SU-DHL-6 (cell line): ENCODE measurements around the gene P3H3.

Source experiments
- H2AFZ ChIP-seq: fragments of 200-600 bp; sonication (generic); 2 replicates; pipeline ENCODE4 v1.6.1; 2014; ENCODE audit warnings: low read depth, mild to moderate bottlenecking, moderate library complexity, mixed read lengths, antibody characterized with exemption, low read length; ENCODE audit not compliant: severe bottlenecking
- H3F3A ChIP-seq: fragments of 200-600 bp; shearing (Covaris generic); 2 replicates; pipeline ENCODE4 v1.6.0; 2016; ENCODE audit warnings: antibody characterized with exemption, mild to moderate bottlenecking; ENCODE audit not compliant: insufficient read depth
- H3K27ac ChIP-seq: fragments of 200-600 bp; sonication (generic); 2 replicates; pipeline ENCODE4 v1.5.1; 2016; ENCODE audit warnings: low read depth, mild to moderate bottlenecking, low read length, moderate library complexity, mixed read lengths
- H3K27me3 ChIP-seq: fragments of 200-600 bp; sonication (generic), shearing (Covaris generic); 2 replicates; pipeline ENCODE4 v1.6.0; 2014; ENCODE audit warnings: mild to moderate bottlenecking, low read length
- H3K36me3 ChIP-seq: fragments of 200-600 bp; sonication (generic); 2 replicates; pipeline ENCODE4 v1.6.1; 2014; ENCODE audit warnings: mild to moderate bottlenecking, low read length, mixed read lengths
- H3K4me2 ChIP-seq: fragments of 300-600, 200-600 bp; shearing (Covaris generic), sonication (generic); 2 replicates; pipeline ENCODE4 v1.6.0; 2014; ENCODE audit warnings: low read length, low read depth, mild to moderate bottlenecking; ENCODE audit not compliant: poor library complexity, severe bottlenecking
- H3K4me3 ChIP-seq: fragments of 200-600 bp; sonication (generic); 2 replicates; pipeline ENCODE4 v1.5.1; 2014; ENCODE audit warnings: antibody characterized with exemption, low read length, mild to moderate bottlenecking, mixed read lengths; ENCODE audit not compliant: insufficient read depth, poor library complexity, severe bottlenecking
- H3K79me2 ChIP-seq: fragments of 200-600 bp; sonication (generic); 2 replicates; pipeline ENCODE4 v1.6.1; 2014; ENCODE audit warnings: mild to moderate bottlenecking, low read length, moderate library complexity; ENCODE audit not compliant: insufficient read depth
- H3K9ac ChIP-seq: fragments of 200-600 bp; sonication (generic); 2 replicates; pipeline ENCODE4 v1.7.0; 2014; ENCODE audit warnings: mild to moderate bottlenecking, low read length
- H3K9me2 ChIP-seq: fragments of 200-600 bp; sonication (generic); replicated peaks from 2 replicates; pipeline ENCODE4 v1.6.1; 2014; ENCODE audit warnings: low read length; ENCODE audit not compliant: insufficient read depth
- H3K9me3 ChIP-seq: fragments of 200-600 bp; sonication (generic); 2 replicates; pipeline ENCODE4 v1.6.1; 2014; ENCODE audit warnings: low read length, mixed read lengths; ENCODE audit not compliant: insufficient read depth
- H4K20me1 ChIP-seq: fragments of 200-600 bp; sonication (generic); 2 replicates; pipeline ENCODE4 v1.6.1; 2014; ENCODE audit warnings: low read depth, mild to moderate bottlenecking, antibody characterized with exemption, low read length, moderate library complexity, mixed read lengths
- EZH2phosphoT487 ChIP-seq: fragments of 200-600 bp; sonication (generic), shearing (Covaris generic); conservative IDR thresholded peaks from 2 replicates; pipeline ENCODE4 v1.6.1; 2018; ENCODE audit warnings: mild to moderate bottlenecking, antibody characterized with exemption, low read length, moderate library complexity, mixed read lengths
- TF ChIP-seq, protein P1 (sequence below): fragments of 200-600 bp; sonication (generic); IDR thresholded peaks from one replicate; pipeline ENCODE4 v1.5.1; 2017; ENCODE audit warnings: antibody characterized with exemption, mild to moderate bottlenecking, low read length, moderate library complexity; ENCODE audit not compliant: insufficient read depth, poor library complexity, severe bottlenecking

Gene P3H3

DNA sequence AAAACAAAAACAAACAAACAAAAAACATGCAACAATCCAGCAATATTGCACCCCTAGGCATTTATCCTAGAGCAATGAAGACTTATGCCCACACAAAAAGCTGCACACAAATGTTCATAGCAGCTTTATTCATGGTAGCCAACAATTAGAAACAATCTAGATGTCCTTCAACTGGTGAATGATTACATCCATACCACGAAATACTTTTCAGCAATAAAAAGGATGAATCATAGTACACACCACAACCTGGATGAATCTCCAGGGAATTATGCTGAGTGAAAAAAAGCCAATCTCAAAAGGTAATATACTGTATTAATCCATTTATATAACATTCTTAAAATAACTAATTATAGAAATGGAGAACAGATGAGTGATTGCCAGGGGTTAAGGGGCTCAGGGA is 21.0 kb upstream of the P3H3 start:
- Histone ChIP-seq H3K4me3 (no peak overlapping the region), H3K9me2 (no peaks in the 10 kb centered on the region), H2AFZ (no peak overlapping the region), H3K9ac (no peak overlapping the region), H3F3A (no peaks in the 10 kb centered on the region), H3K9me3 (no peaks in the 10 kb centered on the region), H3K27ac (no peak overlapping the region), H3K79me2 (no peaks in the 10 kb centered on the region), H3K27me3 (no peaks in the 10 kb centered on the region), H4K20me1 (no peaks in the 10 kb centered on the region), H3K36me3 (no peaks in the 10 kb centered on the region), H3K4me2 (no peak overlapping the region)
- TF ChIP-seq, protein P1, sequence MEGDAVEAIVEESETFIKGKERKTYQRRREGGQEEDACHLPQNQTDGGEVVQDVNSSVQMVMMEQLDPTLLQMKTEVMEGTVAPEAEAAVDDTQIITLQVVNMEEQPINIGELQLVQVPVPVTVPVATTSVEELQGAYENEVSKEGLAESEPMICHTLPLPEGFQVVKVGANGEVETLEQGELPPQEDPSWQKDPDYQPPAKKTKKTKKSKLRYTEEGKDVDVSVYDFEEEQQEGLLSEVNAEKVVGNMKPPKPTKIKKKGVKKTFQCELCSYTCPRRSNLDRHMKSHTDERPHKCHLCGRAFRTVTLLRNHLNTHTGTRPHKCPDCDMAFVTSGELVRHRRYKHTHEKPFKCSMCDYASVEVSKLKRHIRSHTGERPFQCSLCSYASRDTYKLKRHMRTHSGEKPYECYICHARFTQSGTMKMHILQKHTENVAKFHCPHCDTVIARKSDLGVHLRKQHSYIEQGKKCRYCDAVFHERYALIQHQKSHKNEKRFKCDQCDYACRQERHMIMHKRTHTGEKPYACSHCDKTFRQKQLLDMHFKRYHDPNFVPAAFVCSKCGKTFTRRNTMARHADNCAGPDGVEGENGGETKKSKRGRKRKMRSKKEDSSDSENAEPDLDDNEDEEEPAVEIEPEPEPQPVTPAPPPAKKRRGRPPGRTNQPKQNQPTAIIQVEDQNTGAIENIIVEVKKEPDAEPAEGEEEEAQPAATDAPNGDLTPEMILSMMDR, result no peak
- no peak for TF ChIP-seq EZH2phosphoT487

DNA sequence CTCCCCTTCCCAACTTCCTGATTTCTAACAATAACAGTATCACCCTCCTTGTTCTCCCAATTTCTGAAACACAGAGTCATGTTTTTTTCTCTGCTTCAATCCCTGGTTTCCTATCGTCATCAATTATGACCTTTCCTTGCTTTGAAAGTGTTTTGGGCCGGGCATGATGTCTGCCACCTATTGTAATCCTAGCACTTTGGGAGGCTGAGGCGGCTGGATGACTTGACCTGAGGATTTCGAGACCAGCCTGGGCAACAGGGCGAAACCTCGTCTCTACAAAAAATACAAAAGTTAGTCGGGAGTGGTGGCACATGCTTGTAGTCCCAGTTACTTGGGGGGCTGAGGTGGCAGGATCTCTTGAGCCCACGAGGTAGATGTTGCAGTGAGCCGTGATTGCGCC is 19.2 kb upstream of the P3H3 start:
- Histone ChIP-seq H3K9ac (no peak overlapping the region), H3F3A (no peaks in the 10 kb centered on the region), H4K20me1 (no peaks in the 10 kb centered on the region), H3K9me2 (no peaks in the 10 kb centered on the region), H3K4me3 (no peak overlapping the region), H3K27ac (no peak overlapping the region), H3K79me2 (no peaks in the 10 kb centered on the region), H3K9me3 (no peaks in the 10 kb centered on the region), H3K36me3 (no peaks in the 10 kb centered on the region), H3K4me2 (no peak overlapping the region), H2AFZ (no peak overlapping the region), H3K27me3 (no peaks in the 10 kb centered on the region)
- TF ChIP-seq, protein P1, result no peak
- TF ChIP-seq EZH2phosphoT487, result no peak

DNA sequence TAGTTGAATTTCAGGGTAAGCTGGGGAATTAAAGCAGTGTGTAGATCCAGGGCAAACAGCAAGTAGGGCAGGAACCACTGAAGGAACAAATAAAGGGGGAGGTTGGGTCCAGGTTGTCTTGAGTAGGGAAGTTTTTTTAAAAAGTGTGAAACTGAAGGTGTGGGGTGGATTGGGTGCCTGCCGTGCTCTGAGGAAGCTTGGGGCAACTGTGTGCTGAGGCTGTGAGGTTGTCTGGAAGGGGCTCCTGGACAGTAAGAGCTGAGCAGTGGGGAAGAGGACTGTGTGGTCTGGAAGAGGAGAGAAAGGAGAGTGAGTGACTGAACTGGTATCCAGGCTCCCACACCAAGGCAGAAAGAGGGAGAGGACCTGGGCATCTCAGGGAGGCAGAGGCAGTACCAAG is 17.4 kb upstream of the P3H3 start:
- no peaks in the 10 kb centered on the region for H3K9me3 ChIP-seq
- no peak overlapping the region for H3K4me2 ChIP-seq
- no peaks in the 10 kb centered on the region for H3F3A ChIP-seq
- H3K9ac ChIP-seq, result no peak overlapping the region
- TF ChIP-seq, protein P1, result no peak
- no peak for TF ChIP-seq EZH2phosphoT487
- H3K4me3 ChIP-seq, result no peak overlapping the region
- H3K27me3 ChIP-seq, result no peaks in the 10 kb centered on the region
- no peaks in the 10 kb centered on the region for H3K79me2 ChIP-seq
- no peak overlapping the region for H2AFZ ChIP-seq
- H3K27ac ChIP-seq, result no peak overlapping the region
- no peaks in the 10 kb centered on the region for H4K20me1 ChIP-seq
- H3K36me3 ChIP-seq, result no peaks in the 10 kb centered on the region
- H3K9me2 ChIP-seq, result no peaks in the 10 kb centered on the region
